Endodermal cell (in vitro differentiated cells): ENCODE data around the gene CNTNAP5. TPM values are rescaled to one million over a fixed set of nuclear protein-coding genes. Genes with fewer than 3 reads are reported as not detected.

Source experiments
- DNase-seq: peaks from one replicate; pipeline ENCODE4 v3.0.0-alpha.2; 2017
- H3K27ac ChIP-seq: 2 replicates; pipeline ENCODE4 v1.5.1; 2013; ENCODE audit warnings: mild to moderate bottlenecking, low read depth, low read length, moderate library complexity
- H3K27me3 ChIP-seq: 2 replicates; pipeline ENCODE4 v1.6.1; 2013; ENCODE audit warnings: mild to moderate bottlenecking, low read length, moderate library complexity; ENCODE audit not compliant: insufficient read depth, control insufficient read depth, poor library complexity, severe bottlenecking
- H3K36me3 ChIP-seq: 2 replicates; pipeline ENCODE4 v1.7.0; 2013; ENCODE audit warnings: mild to moderate bottlenecking, low read length, moderate library complexity; ENCODE audit not compliant: control insufficient read depth, insufficient read depth
- H3K4me1 ChIP-seq: one replicate; pipeline ENCODE4 v1.7.0; 2013; ENCODE audit warnings: low read length; ENCODE audit not compliant: control insufficient read depth, insufficient read depth
- H3K4me3 ChIP-seq: 2 replicates; pipeline ENCODE4 v1.5.1; 2013; ENCODE audit warnings: mild to moderate bottlenecking, low read length, moderate library complexity
- H3K9ac ChIP-seq: 2 replicates; pipeline ENCODE4 v1.6.1; 2013; ENCODE audit warnings: mild to moderate bottlenecking, low read length, moderate library complexity; ENCODE audit not compliant: poor library complexity, severe bottlenecking; ENCODE audit errors: extremely low read depth
- H3K9me3 ChIP-seq: 2 replicates; pipeline ENCODE4 v1.6.1; 2013; ENCODE audit warnings: mild to moderate bottlenecking, low read length, moderate library complexity; ENCODE audit not compliant: control insufficient read depth
- H3K27ac Mint-ChIP-seq: 2 replicates; pipeline ENCODE4 v1.8.0; 2020; ENCODE audit warnings: mixed read lengths
- H3K27me3 Mint-ChIP-seq: 2 replicates; pipeline ENCODE4 v1.8.0; 2021; ENCODE audit warnings: mild to moderate bottlenecking, mixed read lengths; ENCODE audit not compliant: insufficient read depth
- H3K36me3 Mint-ChIP-seq: 2 replicates; pipeline ENCODE4 v1.8.0; 2020; ENCODE audit warnings: low read depth, mixed read lengths
- H3K4me1 Mint-ChIP-seq: 2 replicates; pipeline ENCODE4 v1.8.0; 2020; ENCODE audit warnings: mixed read lengths
- H3K4me3 Mint-ChIP-seq: 2 replicates; pipeline ENCODE4 v1.8.0; 2020; ENCODE audit warnings: mild to moderate bottlenecking, moderate library complexity, mixed read lengths
- H3K9me3 Mint-ChIP-seq: 2 replicates; pipeline ENCODE4 v1.8.0; 2020; ENCODE audit warnings: mild to moderate bottlenecking, mixed read lengths
- WGBS, 2 experiments: methylation state at CpG; one replicate each; pipeline versions ENCODE4 v1.1.5 to v1.1.7; 2013; ENCODE audit warnings: missing lambda C conversion rate in 2 of 2, mixed read lengths in 1 of 2; ENCODE audit not compliant: insufficient coverage in 1 of 2, insufficient read length in 1 of 2; 5-methylcytosine and 5-hydroxymethylcytosine counted together
- total RNA-seq, 2 donors: library from RNA; stranded (reverse); fragmentation: NEBNext Ultra II Directional in 1 of 2; extraction: Animal tissue kit (Norgen Biotek cat#: 25700) in 1 of 2; gene quantifications; 2 replicates in 1 of 2; 3 replicates in 1 of 2; pipeline ENCODE4 v1.2.1, GENCODE V29; 2021
- TF ChIP-seq, protein P1 (sequence below): fragments of 200-600 bp; sonication (generic); conservative IDR thresholded peaks from 2 replicates; pipeline ENCODE4 v1.5.0; 2021; ENCODE audit warnings: antibody characterized with exemption, mild to moderate bottlenecking

Gene CNTNAP5
- total RNA-seq, 2 donors from 2014 or later = 0.70 to 4.4 TPM

DNA sequence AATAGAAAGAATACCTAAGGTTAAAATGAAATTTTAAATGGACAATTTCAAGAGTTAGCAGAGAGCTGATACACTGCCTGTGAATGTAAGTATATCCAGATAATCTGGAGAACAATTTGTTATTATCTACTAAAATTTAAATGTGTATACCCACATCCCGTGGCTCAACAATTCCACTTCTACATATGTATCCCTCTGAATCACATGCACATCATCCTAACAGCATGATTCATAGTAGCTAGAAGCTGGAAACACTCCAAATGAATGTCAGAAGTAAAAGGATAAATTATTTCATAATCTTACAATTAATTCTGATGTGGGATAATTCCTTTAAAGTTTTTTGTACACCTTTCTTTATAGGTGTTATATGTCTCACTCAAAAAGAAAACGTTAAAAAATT lies 87.9 kb downstream of the CNTNAP5 start:
- Mint-ChIP-seq H3K36me3 (no peaks in the 10 kb centered on the region), H3K27me3 (peaks cover 1% of the 10 kb centered on the region), H3K4me3 (no peak overlapping the region), H3K4me1 (no peaks in the 10 kb centered on the region), H3K9me3 (no peaks in the 10 kb centered on the region), H3K27ac (no peak overlapping the region)
- WGBS, 2 experiments = 83% methylated on average over 1 of the region's 2 CpGs; no CpG with 5 or more reads in 1 of the 2 experiments
- Histone ChIP-seq H3K27ac (no peak overlapping the region), H3K9ac (no peak overlapping the region), H3K36me3 (no peaks in the 10 kb centered on the region), H3K4me1 (no peaks in the 10 kb centered on the region), H3K27me3 (no peaks in the 10 kb centered on the region), H3K9me3 (no peaks in the 10 kb centered on the region), H3K4me3 (no peak overlapping the region)
- TF ChIP-seq, protein P1, sequence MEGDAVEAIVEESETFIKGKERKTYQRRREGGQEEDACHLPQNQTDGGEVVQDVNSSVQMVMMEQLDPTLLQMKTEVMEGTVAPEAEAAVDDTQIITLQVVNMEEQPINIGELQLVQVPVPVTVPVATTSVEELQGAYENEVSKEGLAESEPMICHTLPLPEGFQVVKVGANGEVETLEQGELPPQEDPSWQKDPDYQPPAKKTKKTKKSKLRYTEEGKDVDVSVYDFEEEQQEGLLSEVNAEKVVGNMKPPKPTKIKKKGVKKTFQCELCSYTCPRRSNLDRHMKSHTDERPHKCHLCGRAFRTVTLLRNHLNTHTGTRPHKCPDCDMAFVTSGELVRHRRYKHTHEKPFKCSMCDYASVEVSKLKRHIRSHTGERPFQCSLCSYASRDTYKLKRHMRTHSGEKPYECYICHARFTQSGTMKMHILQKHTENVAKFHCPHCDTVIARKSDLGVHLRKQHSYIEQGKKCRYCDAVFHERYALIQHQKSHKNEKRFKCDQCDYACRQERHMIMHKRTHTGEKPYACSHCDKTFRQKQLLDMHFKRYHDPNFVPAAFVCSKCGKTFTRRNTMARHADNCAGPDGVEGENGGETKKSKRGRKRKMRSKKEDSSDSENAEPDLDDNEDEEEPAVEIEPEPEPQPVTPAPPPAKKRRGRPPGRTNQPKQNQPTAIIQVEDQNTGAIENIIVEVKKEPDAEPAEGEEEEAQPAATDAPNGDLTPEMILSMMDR = no peak
- DNase-seq = no peak

DNA sequence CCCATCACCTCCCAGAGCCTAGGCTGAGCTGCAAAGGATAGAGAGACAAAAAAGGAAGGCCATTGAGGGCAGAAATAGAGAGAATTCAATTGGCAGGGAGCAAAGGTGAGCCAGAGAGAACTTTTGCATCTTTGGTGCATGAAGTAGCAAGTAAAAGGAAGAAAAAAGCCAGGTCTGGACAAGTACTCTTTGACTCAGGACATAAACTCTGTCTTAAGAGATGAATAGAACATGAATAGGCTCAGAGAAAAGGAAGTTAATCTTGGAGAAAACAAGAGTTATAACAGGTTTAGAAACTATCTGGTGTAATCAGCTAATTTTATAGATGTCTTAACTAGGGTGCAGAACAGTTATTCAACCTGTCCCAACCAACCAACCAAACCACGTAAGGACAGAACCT lies 95.2 kb downstream of the CNTNAP5 start:
- Histone ChIP-seq H3K36me3 (no peaks in the 10 kb centered on the region), H3K27me3 (no peaks in the 10 kb centered on the region), H3K9ac (no peak overlapping the region), H3K4me1 (no peaks in the 10 kb centered on the region), H3K27ac (no peak overlapping the region), H3K9me3 (peaks cover 5% of the 10 kb centered on the region), H3K4me3 (no peak overlapping the region)
- Mint-ChIP-seq H3K4me1 (no peaks in the 10 kb centered on the region), H3K27me3 (no peaks in the 10 kb centered on the region), H3K9me3 (peaks cover 22% of the 10 kb centered on the region), H3K36me3 (no peaks in the 10 kb centered on the region), H3K4me3 (no peak overlapping the region), H3K27ac (no peak overlapping the region)
- no peak for DNase-seq
- 100% methylated on average over 1 of the region's 1 CpG; no CpG with 5 or more reads in 1 of the 2 experiments for WGBS, 2 experiments
- TF ChIP-seq, protein P1 = no peak

DNA sequence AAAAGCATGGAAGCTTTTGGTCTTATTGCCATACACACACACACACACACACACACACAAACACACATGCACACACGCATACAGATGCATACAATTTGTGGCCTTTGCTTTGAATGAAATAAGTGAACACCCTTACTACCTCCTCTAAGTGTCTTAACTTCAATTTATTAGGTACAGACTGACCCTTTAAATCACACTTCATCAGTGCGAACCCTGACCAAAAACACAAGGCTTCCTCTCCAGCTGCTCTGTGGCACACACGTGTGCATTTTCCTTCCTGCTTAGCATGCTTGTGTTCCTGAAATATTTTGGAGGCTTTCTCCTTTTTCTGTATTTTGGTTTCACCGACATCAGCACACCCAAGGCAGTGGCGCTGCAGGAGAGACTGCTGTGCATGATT lies 96.0 kb downstream of the CNTNAP5 start:
- 93 to 95% methylated on average over 3 to 5 of the region's 5 CpGs for WGBS, 2 experiments
- Mint-ChIP-seq H3K36me3 (no peaks in the 10 kb centered on the region), H3K27ac (no peak overlapping the region), H3K27me3 (no peaks in the 10 kb centered on the region), H3K9me3 (peaks cover 22% of the 10 kb centered on the region), H3K4me1 (no peaks in the 10 kb centered on the region), H3K4me3 (no peak overlapping the region)
- Histone ChIP-seq H3K36me3 (no peaks in the 10 kb centered on the region), H3K4me1 (no peaks in the 10 kb centered on the region), H3K27me3 (no peaks in the 10 kb centered on the region), H3K9ac (no peak overlapping the region), H3K9me3 (peaks cover 5% of the 10 kb centered on the region), H3K27ac (no peak overlapping the region), H3K4me3 (no peak overlapping the region)
- TF ChIP-seq, protein P1 = no peak
- no peak for DNase-seq
